GM21390 (cell line): ENCODE results near the gene RUVBL2.

ENCODE experiments used
- ATAC-seq: cut with Tn5 transposase; IDR thresholded peaks from one replicate; pipeline ENCODE4 v1.9.1; 2021; ENCODE audit not compliant: unreplicated experiment

RUVBL2 gene

DNA sequence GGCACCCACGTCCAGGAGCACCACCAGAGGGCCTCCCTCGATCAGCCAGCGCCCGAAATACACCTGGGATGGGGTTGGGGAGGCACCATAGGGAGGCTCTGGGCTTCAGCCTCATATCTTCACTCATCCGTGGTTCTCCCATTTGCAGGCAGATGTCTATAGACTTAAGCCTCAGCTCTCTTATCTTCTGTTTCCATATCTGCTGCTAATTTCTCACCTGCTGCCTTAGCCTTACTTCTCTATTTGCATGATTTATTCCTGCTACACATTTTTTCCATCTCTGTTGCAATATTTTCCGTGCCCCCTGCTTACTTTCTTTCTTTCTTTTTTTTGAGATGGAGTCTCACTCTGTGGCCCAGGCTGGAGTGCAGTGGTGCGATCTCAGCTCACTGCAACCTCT is 6.4 kb upstream of the RUVBL2 start:
- ATAC-seq, result no peak

DNA sequence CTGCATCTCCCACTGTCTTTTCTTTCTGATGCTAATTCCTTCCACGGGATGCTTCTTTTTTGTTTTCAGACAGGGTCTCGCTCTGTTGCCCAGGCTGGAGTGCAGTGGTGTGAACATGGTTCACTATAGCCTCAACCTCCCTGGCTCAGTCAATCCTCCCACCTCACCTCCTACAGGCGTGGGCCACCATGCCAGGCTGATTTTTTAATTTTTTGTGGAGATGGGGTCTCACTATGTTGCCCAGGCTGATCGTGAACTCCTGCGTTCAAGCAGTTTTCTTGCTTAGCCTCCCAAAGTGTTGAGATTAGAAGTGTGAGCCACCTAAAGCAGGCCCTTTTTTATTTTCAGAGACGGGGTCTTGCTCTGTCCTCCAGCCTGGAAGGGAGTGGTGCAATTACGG is 5.4 kb upstream of the RUVBL2 start:
- ATAC-seq, result no peak

DNA sequence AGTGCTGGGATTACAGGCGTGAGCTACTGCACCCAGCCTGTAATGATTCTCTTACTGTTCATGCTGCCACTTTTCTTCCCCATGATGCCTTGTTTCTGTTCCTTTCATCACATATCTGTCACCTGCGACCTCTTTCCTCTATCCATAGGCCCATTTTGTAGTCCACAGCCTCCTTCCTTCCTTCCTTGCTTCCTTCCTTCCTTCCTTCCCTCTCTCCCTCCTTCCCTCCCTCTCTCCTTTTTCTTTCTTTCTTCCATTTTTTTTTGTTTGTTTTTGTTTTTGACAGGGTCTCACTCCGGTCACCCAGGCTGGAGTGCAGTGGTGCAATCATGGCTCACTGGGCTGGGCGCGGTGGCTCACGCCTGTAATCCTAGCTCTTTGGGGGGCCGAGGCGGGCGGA is 4.8 kb upstream of the RUVBL2 start:
- no peak for ATAC-seq

- ATAC-seq, result no peak
Observed at GRCh38 chr19:48989701-48990291, 3.9 kb upstream of the RUVBL2 start.

DNA sequence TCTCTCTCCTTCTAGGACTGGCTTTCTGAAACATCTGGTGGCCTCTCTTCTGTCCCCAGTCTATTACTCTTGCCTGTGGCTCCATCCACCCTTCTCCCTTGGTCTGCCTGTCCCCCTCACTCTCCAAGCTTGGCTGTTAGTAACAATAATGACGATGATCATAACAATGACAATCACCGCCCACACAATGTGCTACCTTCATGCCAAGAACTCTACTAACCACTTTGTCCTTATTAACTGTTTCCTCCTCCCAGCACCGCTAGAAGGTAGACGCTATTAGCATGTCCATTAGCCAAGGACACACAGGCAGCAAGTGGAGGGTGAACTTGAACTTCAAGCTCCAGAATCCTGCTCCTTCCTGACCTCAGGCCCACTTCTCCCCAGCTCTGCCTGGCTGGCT is 3.3 kb upstream of the RUVBL2 start:
- ATAC-seq, result no peak

- no peak for ATAC-seq
Observed at GRCh38 chr19:48991011-48991609, 2.6 kb upstream of the RUVBL2 start.

DNA sequence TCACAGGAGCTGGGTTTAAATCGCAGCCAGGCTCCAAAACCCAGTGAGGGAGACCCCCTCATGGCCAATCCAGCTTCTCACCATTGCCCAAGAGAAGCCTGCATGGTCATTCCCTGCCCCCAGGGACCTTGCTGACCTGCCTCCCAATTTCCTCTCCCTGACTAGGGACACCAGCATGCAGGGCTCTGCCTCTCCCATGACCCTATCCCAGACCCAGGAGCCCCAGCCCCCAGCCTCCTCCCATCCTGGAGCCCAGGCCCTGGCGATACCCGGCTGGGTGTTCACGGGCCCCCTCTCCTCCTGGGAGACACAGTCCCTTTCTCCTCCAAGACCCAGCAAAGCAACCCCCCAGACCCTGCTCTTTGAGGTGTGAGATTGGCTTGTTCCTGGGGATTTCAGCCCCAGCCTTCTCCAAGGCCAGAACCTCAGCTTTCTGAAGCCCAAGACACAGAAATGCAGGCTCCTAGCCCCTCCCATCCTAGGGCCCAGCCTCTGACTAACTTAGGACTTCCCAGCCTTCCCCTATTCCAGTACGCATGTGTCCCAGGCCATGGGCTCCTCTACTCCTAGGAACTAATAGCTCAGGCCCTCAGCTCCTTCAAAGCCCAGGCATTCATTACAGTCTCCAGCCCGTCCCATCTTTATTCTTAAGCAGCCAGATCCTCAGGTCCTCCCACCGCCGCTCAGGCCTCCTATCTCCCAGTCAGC is 1.7 kb upstream of the RUVBL2 start:
- ATAC-seq, result no peak

DNA sequence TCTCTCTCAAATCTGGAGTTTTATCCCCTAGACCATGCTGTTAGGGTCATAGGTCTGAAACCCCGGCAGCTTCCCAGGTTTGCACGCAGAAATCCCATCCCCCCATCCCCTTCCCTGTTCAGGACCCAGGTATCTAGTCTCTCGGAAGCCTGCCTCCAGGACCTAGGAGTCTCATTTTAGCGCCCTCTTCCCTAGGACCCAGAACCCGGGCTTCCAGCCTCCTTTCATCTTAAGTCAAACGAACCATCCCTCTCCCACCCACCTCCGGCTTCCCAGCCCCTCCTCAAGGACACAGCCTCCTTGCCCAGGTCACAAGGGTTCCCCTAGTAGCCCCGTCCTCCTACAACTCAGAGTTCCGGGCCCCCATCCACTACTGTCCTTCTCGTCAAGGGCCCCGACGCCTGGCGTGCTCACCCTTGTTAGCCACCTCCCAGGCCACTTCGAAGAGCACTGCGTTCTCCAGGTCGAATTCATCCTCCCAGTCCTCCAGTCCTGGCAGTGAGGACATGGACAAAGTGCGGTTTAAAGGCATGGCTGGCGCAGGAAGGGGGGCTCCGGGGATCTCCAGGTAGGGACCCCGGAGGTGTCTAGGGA is 1.0 kb upstream of the RUVBL2 start:
- ATAC-seq, result no peak

DNA sequence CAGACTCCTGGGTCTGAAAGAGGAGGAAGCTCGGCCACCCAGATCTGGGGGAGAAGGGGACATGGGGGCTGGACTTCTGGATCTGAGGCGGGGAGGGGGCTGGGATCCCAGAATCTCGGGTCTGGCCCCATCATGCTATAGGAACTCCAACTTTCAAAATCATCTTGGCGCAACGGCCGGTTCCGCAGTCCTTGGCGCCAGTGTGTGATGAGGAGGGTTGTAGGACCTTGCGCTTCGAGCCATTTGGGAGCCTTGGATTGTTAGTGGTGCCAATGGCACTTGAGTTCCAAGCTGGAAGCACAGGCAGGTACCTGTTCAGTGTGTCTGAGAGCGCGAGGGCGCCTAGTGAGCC is 324 bp downstream of the RUVBL2 start:
- no peak for ATAC-seq

- no peak for ATAC-seq
Observed at GRCh38 chr19:48997972-48998371, 4.3 kb downstream of the RUVBL2 start.

- no peak for ATAC-seq
Observed at GRCh38 chr19:48999481-49000325, 6.0 kb downstream of the RUVBL2 start.

DNA sequence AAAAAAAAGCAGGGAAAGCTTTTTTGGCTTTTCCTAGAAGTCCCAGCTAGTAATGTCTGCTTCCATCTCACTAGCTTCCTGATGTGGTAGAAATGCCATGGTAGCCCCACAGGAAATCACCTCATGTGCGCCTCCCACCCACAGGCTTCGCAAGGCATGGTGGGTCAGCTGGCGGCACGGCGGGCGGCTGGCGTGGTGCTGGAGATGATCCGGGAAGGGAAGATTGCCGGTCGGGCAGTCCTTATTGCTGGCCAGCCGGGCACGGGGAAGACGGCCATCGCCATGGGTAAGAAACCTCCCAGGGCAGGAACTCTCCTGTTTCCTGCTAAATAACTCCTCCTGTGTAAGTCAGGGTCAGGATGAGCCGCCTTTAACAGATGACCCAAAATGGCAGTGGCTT is 10.4 kb downstream of the RUVBL2 start:
- ATAC-seq, result no peak

DNA sequence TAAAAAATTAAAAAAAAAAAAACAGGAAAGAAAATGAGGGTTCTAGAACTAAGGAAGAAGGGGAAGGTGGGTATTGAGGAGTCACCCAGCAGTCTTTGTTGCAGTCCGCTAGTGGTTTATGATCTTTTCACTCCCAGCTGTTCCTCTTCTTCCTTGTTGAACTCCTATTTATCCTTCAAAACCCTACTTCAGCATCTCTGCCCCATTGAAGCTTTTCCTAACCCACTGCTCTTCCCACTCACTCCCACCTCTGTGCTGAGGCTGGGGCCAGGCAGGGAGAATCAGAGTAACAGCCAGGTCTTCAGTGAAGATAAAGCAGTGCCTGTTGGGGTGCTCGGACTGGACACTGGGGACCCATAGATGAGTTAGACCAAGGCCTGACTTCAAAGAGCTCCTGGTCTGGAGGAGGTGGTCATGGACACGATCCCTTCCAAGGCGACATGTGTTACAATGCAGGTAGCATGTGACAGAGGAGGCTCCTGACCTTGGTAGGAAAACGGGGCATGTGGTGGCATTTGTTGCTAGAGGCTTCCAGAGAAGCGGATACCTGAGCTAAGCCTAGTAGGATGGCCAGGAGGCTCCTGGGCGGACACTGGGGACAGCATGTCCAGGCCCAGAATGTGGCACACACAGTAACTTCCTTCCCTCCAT is 11.4 kb downstream of the RUVBL2 start:
- ATAC-seq, result no peak

DNA sequence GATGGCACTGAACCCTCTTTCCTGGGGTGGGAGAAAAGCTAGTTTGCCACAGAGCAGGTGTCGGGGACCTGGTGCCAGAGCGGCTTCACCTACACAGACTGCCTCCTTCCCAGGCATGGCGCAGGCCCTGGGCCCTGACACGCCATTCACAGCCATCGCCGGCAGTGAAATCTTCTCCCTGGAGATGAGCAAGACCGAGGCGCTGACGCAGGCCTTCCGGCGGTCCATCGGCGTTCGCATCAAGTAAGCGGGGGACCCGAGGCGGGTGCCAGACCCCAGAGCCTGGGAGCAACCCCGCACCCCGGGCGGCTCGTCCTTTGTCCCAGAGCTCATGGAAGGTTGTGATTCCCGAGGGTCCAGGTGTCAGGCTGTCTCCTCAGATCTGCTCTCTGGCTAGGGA is 13.2 kb downstream of the RUVBL2 start:
- ATAC-seq, result no peak

DNA sequence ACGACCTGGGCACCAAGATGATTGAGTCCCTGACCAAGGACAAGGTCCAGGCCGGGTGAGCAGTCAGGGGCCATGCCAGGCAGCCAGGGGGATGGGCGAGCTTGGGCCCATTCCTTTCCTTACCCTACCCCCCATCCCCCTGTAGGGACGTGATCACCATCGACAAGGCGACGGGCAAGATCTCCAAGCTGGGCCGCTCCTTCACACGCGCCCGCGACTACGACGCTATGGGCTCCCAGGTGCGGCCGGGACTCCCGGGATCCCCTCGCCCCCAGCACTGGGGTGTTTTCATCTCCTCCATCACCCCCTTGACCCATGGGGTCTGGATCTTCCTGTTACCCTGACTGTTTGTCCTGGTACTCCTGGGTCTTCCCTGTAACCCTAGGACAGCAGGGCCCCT is 16.1 kb downstream of the RUVBL2 start:
- ATAC-seq, result no peak

GRCh38 chr19:49010453-49010852 is 16.8 kb downstream of the RUVBL2 start:
- no peak for ATAC-seq

DNA sequence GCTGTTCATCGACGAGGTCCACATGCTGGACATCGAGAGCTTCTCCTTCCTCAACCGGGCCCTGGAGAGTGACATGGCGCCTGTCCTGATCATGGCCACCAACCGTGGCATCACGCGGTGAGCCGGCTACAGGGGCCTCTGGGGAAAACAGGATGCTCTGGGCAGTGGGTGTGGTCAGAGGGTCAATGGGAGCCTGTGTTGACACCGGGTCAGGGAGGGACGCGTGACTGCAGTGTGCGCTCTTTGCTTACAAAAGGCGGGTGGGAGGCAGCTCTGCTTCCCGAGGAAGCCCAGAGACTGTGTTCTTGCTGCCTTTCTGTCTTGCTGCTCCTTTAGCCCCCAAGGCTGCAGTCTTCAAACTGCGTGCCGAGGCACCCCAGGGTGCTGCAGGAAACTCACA is 17.5 kb downstream of the RUVBL2 start:
- no peak for ATAC-seq

GRCh38 chr19:49014123-49014869 is 20.6 kb downstream of the RUVBL2 start:
- no peak for ATAC-seq

DNA sequence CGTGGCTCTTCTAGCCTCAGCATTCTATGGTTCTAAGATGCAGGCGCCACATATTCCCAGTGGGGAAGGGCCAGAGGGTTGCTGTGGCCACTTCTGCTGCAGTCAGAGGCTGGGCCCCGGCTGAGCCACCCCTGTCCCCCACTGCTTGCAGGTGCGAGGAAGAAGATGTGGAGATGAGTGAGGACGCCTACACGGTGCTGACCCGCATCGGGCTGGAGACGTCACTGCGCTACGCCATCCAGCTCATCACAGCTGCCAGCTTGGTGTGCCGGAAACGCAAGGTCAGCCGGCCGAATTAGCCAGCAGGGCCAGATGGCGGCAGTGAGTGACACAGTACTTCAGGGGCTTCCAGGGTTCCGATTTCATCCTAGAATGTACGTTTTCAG is 21.2 kb downstream of the RUVBL2 start:
- no peak for ATAC-seq
